ENCODE results near the gene DIP2C. TPM values are rescaled to one million over a fixed set of nuclear protein-coding genes. Genes with fewer than 3 reads are reported as not detected.

DIP2C gene
- total RNA-seq, 4 donors from 2014 or later: 2.4 to 14.9 (median 6.1) TPM

DNA sequence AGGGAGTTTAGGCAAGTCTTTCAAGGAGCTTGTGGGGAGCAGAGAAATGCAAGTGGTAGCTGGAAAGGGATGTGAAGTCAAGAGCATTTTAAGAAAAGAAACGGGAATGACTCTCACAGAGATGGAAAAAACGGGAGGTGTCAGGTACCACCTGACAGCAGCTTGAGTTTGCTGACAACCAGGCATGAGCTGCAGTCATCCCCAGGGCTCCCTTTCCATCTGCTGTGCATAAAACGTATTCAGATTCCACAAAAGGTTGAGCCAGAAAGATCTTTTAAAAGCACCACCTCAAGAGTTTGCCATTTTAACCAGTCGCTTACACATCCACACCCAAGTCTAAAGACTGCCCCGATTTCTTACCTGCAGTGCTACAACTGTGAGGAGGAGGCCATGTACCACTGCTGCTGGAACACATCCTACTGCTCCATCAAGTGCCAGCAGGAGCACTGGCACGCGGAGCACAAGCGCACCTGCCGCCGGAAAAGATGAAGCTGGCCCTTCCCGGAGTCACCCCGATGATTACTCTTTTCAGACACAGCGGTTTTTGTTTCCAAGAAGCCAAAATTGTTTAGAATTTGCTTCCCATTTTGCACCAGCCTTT lies 437.4 kb downstream of the DIP2C start:
- Histone ChIP-seq H3K9me3 (no peaks in the 10 kb centered on the region), H3K36me3 (peaks cover 4 to 93% (median 11%) of the 10 kb centered on the region in 3 donors), H3K4me1 (no peaks in the 10 kb centered on the region), H3K4me3 (no peak overlapping the region), H3K27me3 (no peaks in the 10 kb centered on the region), H3K27ac (no peak overlapping the region)
- TF ChIP-seq, protein P1, sequence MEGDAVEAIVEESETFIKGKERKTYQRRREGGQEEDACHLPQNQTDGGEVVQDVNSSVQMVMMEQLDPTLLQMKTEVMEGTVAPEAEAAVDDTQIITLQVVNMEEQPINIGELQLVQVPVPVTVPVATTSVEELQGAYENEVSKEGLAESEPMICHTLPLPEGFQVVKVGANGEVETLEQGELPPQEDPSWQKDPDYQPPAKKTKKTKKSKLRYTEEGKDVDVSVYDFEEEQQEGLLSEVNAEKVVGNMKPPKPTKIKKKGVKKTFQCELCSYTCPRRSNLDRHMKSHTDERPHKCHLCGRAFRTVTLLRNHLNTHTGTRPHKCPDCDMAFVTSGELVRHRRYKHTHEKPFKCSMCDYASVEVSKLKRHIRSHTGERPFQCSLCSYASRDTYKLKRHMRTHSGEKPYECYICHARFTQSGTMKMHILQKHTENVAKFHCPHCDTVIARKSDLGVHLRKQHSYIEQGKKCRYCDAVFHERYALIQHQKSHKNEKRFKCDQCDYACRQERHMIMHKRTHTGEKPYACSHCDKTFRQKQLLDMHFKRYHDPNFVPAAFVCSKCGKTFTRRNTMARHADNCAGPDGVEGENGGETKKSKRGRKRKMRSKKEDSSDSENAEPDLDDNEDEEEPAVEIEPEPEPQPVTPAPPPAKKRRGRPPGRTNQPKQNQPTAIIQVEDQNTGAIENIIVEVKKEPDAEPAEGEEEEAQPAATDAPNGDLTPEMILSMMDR (IDR thresholded peaks at IDR 0.05): no peak
- no peak for TF ChIP-seq POLR2A (IDR thresholded peaks at IDR 0.05)
- 90 to 93% methylated on average over 13 of the region's 13 CpGs for WGBS, 2 donors
- intact Hi-C loops (cut with DNase I): no loop called here
- no peak for DNase-seq

- no peak for DNase-seq
- Histone ChIP-seq H3K9me3 (no peaks in the 10 kb centered on the region), H3K4me3 (no peak overlapping the region), H3K27me3 (no peaks in the 10 kb centered on the region), H3K36me3 (peaks cover 4 to 99% (median 11%) of the 10 kb centered on the region in 3 donors), H3K27ac (no peak overlapping the region), H3K4me1 (no peaks in the 10 kb centered on the region)
- intact Hi-C loops (cut with DNase I): no loop called here
- TF ChIP-seq POLR2A (IDR thresholded peaks at IDR 0.05): no peak
- TF ChIP-seq, protein P1 (IDR thresholded peaks at IDR 0.05): no peak
- WGBS, 2 donors: 92 to 94% methylated on average over 15 of the region's 15 CpGs
Observed at GRCh38 chr10:248307-248706, 441.2 kb downstream of the DIP2C start.

- no peak for DNase-seq
- no peaks in the 10 kb centered on the region for H3K4me1 ChIP-seq
- H3K9me3 ChIP-seq: no peaks in the 10 kb centered on the region
- 96 to 99% methylated on average over 4 of the region's 4 CpGs for WGBS, 2 donors
- no peaks in the 10 kb centered on the region for H3K27me3 ChIP-seq
- TF ChIP-seq, protein P1 (IDR thresholded peaks at IDR 0.05): no peak
- no peak for TF ChIP-seq POLR2A (IDR thresholded peaks at IDR 0.05)
- intact Hi-C loops (cut with DNase I): no loop called here
- peaks cover 4 to 99% (median 11%) of the 10 kb centered on the region in 3 donors for H3K36me3 ChIP-seq
- H3K27ac ChIP-seq: no peak overlapping the region
- no peak overlapping the region for H3K4me3 ChIP-seq
Observed at GRCh38 chr10:247480-247879, 442.0 kb downstream of the DIP2C start.

- Histone ChIP-seq H3K27ac (no peak overlapping the region), H3K27me3 (no peaks in the 10 kb centered on the region), H3K36me3 (peaks cover 4 to 99% (median 11%) of the 10 kb centered on the region in 3 donors), H3K4me3 (no peak overlapping the region), H3K9me3 (no peaks in the 10 kb centered on the region), H3K4me1 (peaks cover 0 to 1% (median 0%) of the 10 kb centered on the region in 3 donors)
- no peak for DNase-seq
- intact Hi-C loops (cut with DNase I): no loop called here
- TF ChIP-seq, protein P1 (IDR thresholded peaks at IDR 0.05): no peak
- no peak for TF ChIP-seq POLR2A (IDR thresholded peaks at IDR 0.05)
- WGBS, 2 donors: 92 to 94% methylated on average over 9 of the region's 9 CpGs
Observed at GRCh38 chr10:246431-246830, 443.0 kb downstream of the DIP2C start.

DNA sequence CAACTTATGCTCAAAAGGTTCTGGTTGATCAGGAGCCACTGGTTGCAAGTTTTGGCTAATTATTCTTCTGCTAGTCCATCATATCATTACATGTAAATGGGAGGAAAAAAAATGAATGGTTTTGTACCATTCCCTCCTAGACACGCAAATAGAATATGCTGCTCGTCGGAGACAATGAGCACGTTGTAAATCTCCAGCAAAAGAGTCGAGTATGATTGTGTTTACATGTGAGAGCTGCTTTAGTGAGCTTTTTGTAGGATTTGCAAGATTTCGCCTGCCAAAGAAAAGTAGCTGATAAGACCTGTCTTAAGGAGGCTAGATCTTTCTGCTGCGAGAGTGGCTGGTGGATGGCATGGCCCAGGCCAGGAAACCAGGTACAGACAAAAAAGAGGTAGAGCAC lies 445.2 kb downstream of the DIP2C start:
- H3K36me3 ChIP-seq: peaks cover 4 to 99% (median 6%) of the 10 kb centered on the region in 3 donors
- WGBS, 2 donors: 83 to 92% methylated on average over 7 of the region's 7 CpGs

More for the DNA sequence above, 445.2 kb downstream of the DIP2C start:
- Histone ChIP-seq H3K9me3 (no peaks in the 10 kb centered on the region), H3K4me3 (no peak overlapping the region), H3K27me3 (no peaks in the 10 kb centered on the region), H3K4me1 (peaks cover 0 to 6% (median 0%) of the 10 kb centered on the region in 3 donors), H3K27ac (no peak overlapping the region)
- TF ChIP-seq, protein P1 (IDR thresholded peaks at IDR 0.05): no peak
- TF ChIP-seq POLR2A (IDR thresholded peaks at IDR 0.05): no peak
- DNase-seq: no peak
- intact Hi-C loops (cut with DNase I): no loop called here
